KOPT-K1 (cell line): ENCODE data around the gene NRG2.

ENCODE experiments used
- H3K27ac ChIP-seq: fragments of 200-600 bp; sonication (generic); 2 replicates; pipeline ENCODE4 v1.5.1; 2016; ENCODE audit warnings: antibody characterized with exemption, mild to moderate bottlenecking, low read depth, low read length; ENCODE audit not compliant: poor library complexity, severe bottlenecking
- H3K36me3 ChIP-seq: fragments of 200-600 bp; sonication (generic); 2 replicates; pipeline ENCODE4 v1.5.1; 2017; ENCODE audit warnings: antibody characterized with exemption, mild to moderate bottlenecking, low read length, moderate library complexity; ENCODE audit not compliant: insufficient read depth
- H3K9me3 ChIP-seq: fragments of 200-600 bp; sonication (generic); 2 replicates; pipeline ENCODE4 v1.5.1; 2017; ENCODE audit warnings: antibody characterized with exemption, low read length, mild to moderate bottlenecking; ENCODE audit not compliant: insufficient read depth, poor library complexity, severe bottlenecking

Gene NRG2

DNA sequence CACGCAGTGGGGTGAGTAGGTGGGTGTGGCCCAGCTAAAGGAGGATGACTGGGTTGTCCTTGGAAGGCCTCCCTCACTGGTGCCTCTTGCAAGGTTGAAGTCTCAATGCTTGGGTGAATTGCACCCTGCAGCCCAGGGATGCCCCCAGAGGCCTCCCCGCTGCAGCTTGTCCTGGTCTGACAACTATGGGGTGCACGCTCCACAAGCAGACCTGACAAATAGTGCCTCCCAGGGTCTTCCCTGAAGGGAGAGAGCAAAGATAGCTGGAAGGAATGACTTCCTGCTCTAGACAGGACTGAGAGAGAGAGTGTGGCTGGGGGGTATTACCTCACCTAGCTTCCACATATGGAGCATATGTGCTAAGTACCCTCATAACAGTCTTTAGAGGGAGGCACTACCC, 245.8 kb downstream of the NRG2 start:
- Histone ChIP-seq H3K9me3 (no peaks in the 10 kb centered on the region), H3K27ac (no peak overlapping the region)

More for the DNA sequence above, 245.8 kb downstream of the NRG2 start:
- H3K36me3 ChIP-seq = no peaks in the 10 kb centered on the region
